ENCODE results near the gene QSOX2. TPM values are rescaled to one million over a fixed set of nuclear protein-coding genes. Genes with fewer than 3 reads are reported as not detected.

The QSOX2 gene
- total RNA-seq, 1 donor from 2014 or later: 3.7 TPM

DNA sequence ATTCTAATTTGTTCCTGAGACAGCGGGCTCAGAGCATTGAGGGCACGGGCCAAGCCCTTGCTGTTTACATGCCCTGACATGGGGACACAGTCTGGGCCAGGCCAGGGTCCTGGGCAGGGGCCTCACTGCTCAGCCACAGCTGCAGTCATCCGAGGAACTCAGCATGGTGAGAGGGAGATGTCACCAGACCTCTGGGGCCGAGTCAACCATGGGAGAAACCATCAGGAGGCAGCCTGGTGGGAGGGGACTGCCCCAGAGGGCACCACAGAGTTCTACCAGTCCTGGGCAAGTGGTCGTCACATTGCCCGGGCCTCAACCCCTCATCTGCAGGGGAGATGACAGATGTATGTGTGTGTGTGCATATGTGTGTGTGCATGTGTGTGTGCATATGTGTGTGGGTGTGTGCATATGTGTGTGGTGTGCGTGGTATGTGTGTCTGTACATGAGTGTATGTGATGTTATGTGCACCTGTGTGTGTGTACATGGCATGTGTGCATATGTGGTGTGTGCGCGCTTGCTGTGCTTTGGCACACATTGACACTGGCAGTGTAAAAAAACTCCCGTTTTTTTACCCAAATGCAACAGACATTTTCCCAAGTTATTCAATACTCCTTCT, 84.5 kb downstream of the QSOX2 start:
- H3K9ac ChIP-seq (ENCODE audit: low read depth in 1 of 3, low read length in 3 of 3): no peak overlapping the region
- no peak overlapping the region for H3K27ac ChIP-seq (ENCODE audit: low read depth, low read length)
- H3K27me3 ChIP-seq (ENCODE audit: control insufficient read depth in 3 of 3, insufficient read depth in 3 of 3, low read length in 3 of 3): peaks cover 6 to 34% (median 19%) of the 10 kb centered on the region in 3 donors
- no peaks in the 10 kb centered on the region for H3K4me1 ChIP-seq (ENCODE audit: control insufficient read depth in 3 of 3, insufficient read depth in 3 of 3, low read length in 3 of 3)
- H3K36me3 ChIP-seq (ENCODE audit: control insufficient read depth in 3 of 3, insufficient read depth in 3 of 3, low read length in 3 of 3): no peaks in the 10 kb centered on the region
- no peak overlapping the region for H3K4me3 ChIP-seq (ENCODE audit: low read length in 3 of 3)
- no peaks in the 10 kb centered on the region for H3K9me3 ChIP-seq (ENCODE audit: control insufficient read depth in 3 of 3, low read length in 3 of 3)

DNA sequence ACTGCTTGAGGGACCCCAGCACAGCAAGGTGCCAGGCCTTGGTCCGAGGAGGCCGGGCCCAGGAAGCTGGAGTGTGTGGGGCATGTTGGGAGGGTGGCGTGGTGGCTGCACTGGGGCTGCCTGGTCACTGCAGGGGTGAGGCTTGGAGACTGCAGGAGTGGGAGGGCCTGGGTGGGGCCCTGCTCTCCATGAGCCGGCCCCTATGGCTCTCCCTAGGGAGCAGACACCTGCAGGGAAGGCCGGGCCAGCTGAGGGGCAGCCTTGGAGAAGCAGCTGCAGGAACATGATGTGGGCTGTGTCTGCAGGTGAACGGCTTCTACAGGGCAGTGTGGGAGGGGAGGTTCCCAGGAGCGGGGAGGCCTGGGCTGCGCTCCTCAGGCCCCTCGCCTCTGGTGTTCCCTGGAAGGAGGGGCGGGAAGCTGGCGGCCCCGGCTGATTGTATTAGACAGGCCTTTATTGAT, 85.2 kb downstream of the QSOX2 start:
- H3K27me3 ChIP-seq (ENCODE audit: control insufficient read depth in 3 of 3, insufficient read depth in 3 of 3, low read length in 3 of 3): peaks cover 12 to 41% (median 24%) of the 10 kb centered on the region in 3 donors
- no peak overlapping the region for H3K9ac ChIP-seq (ENCODE audit: low read depth in 1 of 3, low read length in 3 of 3)
- H3K9me3 ChIP-seq (ENCODE audit: control insufficient read depth in 3 of 3, low read length in 3 of 3): no peaks in the 10 kb centered on the region
- H3K36me3 ChIP-seq (ENCODE audit: control insufficient read depth in 3 of 3, insufficient read depth in 3 of 3, low read length in 3 of 3): no peaks in the 10 kb centered on the region
- no peak overlapping the region for H3K27ac ChIP-seq (ENCODE audit: low read depth, low read length)
- H3K4me1 ChIP-seq (ENCODE audit: control insufficient read depth in 3 of 3, insufficient read depth in 3 of 3, low read length in 3 of 3): no peaks in the 10 kb centered on the region
- no peak overlapping the region for H3K4me3 ChIP-seq (ENCODE audit: low read length in 3 of 3)

DNA sequence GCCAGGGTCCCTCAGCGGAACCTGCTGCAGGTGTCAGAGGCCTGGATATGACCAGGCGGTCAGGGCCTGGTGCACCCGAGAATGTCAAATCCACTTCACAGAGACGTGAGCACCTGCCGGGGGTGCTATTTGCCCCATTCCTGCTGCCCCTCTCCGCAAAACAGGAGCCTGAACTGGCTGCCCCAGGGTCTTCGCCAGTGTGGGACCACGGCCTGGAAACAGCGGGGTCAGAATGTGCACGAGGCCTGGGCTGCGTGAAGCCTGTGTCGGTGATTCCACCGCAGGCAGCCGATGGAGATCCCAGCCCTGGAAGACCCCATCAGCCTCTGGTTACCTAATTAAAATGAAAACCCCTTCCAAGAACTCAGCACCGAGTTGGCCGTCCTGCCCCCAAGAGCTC, 85.8 kb downstream of the QSOX2 start:
- no peak overlapping the region for H3K27ac ChIP-seq (ENCODE audit: low read depth, low read length)
- no peak overlapping the region for H3K9ac ChIP-seq (ENCODE audit: low read depth in 1 of 3, low read length in 3 of 3)
- H3K36me3 ChIP-seq (ENCODE audit: control insufficient read depth in 3 of 3, insufficient read depth in 3 of 3, low read length in 3 of 3): no peaks in the 10 kb centered on the region
- no peak overlapping the region for H3K4me3 ChIP-seq (ENCODE audit: low read length in 3 of 3)
- no peaks in the 10 kb centered on the region for H3K9me3 ChIP-seq (ENCODE audit: control insufficient read depth in 3 of 3, low read length in 3 of 3)
- no peaks in the 10 kb centered on the region for H3K4me1 ChIP-seq (ENCODE audit: control insufficient read depth in 3 of 3, insufficient read depth in 3 of 3, low read length in 3 of 3)
- peaks cover 17 to 46% (median 29%) of the 10 kb centered on the region in 3 donors for H3K27me3 ChIP-seq (ENCODE audit: control insufficient read depth in 3 of 3, insufficient read depth in 3 of 3, low read length in 3 of 3)

DNA sequence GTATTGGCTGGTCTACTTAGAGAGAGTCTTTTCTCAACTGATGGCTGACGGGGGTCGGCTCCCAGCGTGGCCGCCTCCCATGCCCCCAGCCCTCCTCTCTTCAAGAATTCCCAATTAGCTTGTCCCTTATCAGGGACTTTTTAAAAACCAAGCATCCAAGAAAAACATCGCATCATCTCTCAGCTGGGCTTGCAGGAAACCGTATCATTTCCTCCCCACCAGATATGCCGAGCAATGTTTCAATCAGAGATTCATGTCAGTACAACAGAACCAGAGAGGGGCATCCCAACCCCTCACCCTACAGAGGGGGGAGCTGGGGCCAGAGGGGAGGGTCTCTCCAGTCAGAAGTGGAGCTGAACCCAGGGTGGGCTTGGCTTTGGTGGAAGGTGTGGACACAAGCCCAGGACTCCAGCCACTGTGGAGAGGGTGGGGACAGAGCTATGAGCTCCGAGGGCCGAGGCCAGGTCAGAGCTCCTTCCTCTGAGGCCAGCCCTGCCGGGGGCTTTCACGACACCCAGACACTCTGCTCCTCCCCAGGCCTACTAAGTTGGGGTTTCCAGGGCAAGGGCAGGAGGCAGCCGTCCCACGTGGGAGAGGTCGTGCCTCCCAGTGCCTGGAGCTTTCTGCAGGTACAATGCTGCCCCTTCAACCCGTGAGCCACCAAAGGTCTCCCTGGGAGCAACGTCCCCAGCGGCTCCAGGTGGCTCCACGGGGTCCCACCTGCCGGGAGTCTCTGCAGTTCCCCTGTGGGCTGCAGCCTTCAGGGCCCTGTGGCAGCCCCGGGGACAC, 87.9 kb downstream of the QSOX2 start:
- Histone ChIP-seq H3K9me3 (ENCODE audit: control insufficient read depth in 3 of 3, low read length in 3 of 3) (no peaks in the 10 kb centered on the region), H3K36me3 (ENCODE audit: control insufficient read depth in 3 of 3, insufficient read depth in 3 of 3, low read length in 3 of 3) (no peaks in the 10 kb centered on the region), H3K27me3 (ENCODE audit: control insufficient read depth in 3 of 3, insufficient read depth in 3 of 3, low read length in 3 of 3) (peaks cover 20 to 49% (median 33%) of the 10 kb centered on the region in 3 donors), H3K9ac (ENCODE audit: low read depth in 1 of 3, low read length in 3 of 3) (no peak overlapping the region), H3K4me1 (ENCODE audit: control insufficient read depth in 3 of 3, insufficient read depth in 3 of 3, low read length in 3 of 3) (no peaks in the 10 kb centered on the region), H3K4me3 (ENCODE audit: low read length in 3 of 3) (no peak overlapping the region), H3K27ac (ENCODE audit: low read depth, low read length) (no peak overlapping the region)

Other genes starting within 250 kb of the QSOX2 start
- gene NACC2, start 150.5 kb downstream of the QSOX2 start, total RNA-seq: 7.3 TPM
- 24.0 TPM for gene TMEM250, start 126.9 kb downstream of the QSOX2 start, total RNA-seq
- gene LHX3, start 40.7 kb downstream of the QSOX2 start, total RNA-seq: not detected
- under 0.01 TPM for gene CCDC187, start 58.3 kb upstream of the QSOX2 start, total RNA-seq
- 14.1 TPM for gene GPSM1, start 81.7 kb upstream of the QSOX2 start, total RNA-seq
- gene DNLZ, start 117.9 kb upstream of the QSOX2 start, total RNA-seq: 5.2 TPM
- 1.0 TPM for gene CARD9, start 127.9 kb upstream of the QSOX2 start, total RNA-seq
- 4.7 TPM for gene SNAPC4, start 154.4 kb upstream of the QSOX2 start, total RNA-seq
- gene ENTR1, start 164.8 kb upstream of the QSOX2 start, total RNA-seq: 7.8 TPM
- 30.3 TPM for gene PMPCA, start 164.8 kb upstream of the QSOX2 start, total RNA-seq
- gene INPP5E, start 194.0 kb upstream of the QSOX2 start, total RNA-seq: 4.7 TPM
- gene SEC16A, start 237.2 kb upstream of the QSOX2 start, total RNA-seq: 14.1 TPM

Data from skeletal muscle tissue (tissue), 4 donors.